Activated CD8-positive, alpha-beta T cell treated with anti-CD3 and anti-CD28 coated beads for 36 hours (primary cell): ENCODE measurements around the gene SPATA16. TPM values are rescaled to one million over a fixed set of nuclear protein-coding genes. Genes with fewer than 3 reads are reported as not detected.

Source experiments
- ATAC-seq: fragments of 200-7000 bp; cut with Tn5 transposase; one replicate; pipeline ENCODE4 v1.10.0; 2021; ENCODE audit warnings: mild to moderate bottlenecking, moderate library complexity
- CTCF ChIA-PET: fragments of 350-600 bp; sonication (Branson Sonifier 250); formaldehyde crosslinking; loops from one replicate; lab custom pipeline; 2021; ENCODE audit warnings: antibody characterized with exemption; lab: Charles Lee
- POLR2A ChIA-PET: fragments of 350-600 bp; sonication (Branson Sonifier 250); formaldehyde crosslinking; loops from one replicate; lab custom pipeline; 2021; ENCODE audit warnings: antibody characterized with exemption; lab: Charles Lee
- DNase-seq: peaks from one replicate; pipeline ENCODE4 v3.0.0-alpha.2; 2020
- H3K27ac Mint-ChIP-seq: one replicate; pipeline ENCODE4 v1.8.0; 2021; ENCODE audit warnings: mild to moderate bottlenecking, mixed read lengths
- H3K27me3 Mint-ChIP-seq: one replicate; pipeline ENCODE4 v1.8.0; 2021; ENCODE audit warnings: mixed read lengths
- H3K36me3 Mint-ChIP-seq: one replicate; pipeline ENCODE4 v1.8.0; 2021; ENCODE audit warnings: low read depth, mixed read lengths
- H3K4me1 Mint-ChIP-seq: one replicate; pipeline ENCODE4 v1.8.0; 2021; ENCODE audit warnings: low read depth, mixed read lengths
- H3K4me3 Mint-ChIP-seq: one replicate; pipeline ENCODE4 v1.8.0; 2021; ENCODE audit warnings: mild to moderate bottlenecking, moderate library complexity, mixed read lengths
- H3K9me3 Mint-ChIP-seq: one replicate; pipeline ENCODE4 v1.8.0; 2021; ENCODE audit warnings: mixed read lengths
- CTCF ChIP-seq: fragments of 200-600 bp; IDR thresholded peaks from one replicate; pipeline ENCODE4 v1.8.0; 2022; ENCODE audit warnings: antibody characterized with exemption, mild to moderate bottlenecking
- intact Hi-C: fragments of 100-400 bp; cut with micrococcal nuclease; formaldehyde crosslinking; loops from one replicate; pipeline ENCODE4 v1.10.0; 2022
- total RNA-seq, 2 experiments: library from RNA; stranded (reverse); gene quantifications; one replicate each; pipeline ENCODE4 v1.2.3, GENCODE V29; 2021

Gene SPATA16
- total RNA-seq, 2 experiments from 2014 or later: not detected

DNA sequence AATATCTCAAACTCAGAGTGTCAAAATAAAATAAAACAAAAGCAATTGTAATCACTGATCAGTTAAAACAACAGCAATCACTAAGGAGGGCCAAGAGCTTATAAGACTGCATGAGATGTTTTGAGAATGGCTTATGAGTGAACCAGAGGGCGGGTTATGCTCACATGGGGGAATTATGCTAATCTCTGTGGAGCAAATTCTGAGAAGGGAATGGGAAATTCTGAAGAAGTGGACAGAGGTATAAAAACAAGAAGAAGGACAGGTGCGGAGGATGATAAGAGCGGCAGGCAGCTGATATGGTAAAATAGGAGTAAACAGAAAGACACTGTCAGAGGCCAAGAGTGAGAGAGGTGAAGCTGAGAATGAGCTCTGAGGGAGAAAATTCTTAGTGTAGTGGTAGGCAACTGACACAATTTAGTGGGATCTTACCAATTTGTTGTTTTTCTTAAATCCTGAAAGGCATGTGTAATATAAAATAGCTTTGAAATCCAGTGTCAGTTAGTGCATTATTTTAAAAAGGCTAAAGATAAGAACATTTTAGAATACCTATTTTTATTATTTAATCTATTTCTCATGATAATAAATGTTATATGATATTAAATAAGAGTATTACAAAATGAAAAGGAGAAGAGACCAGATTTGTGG is 133.8 kb downstream of the SPATA16 start:
- Mint-ChIP-seq H3K4me3 (no peak overlapping the region), H3K27ac (no peak overlapping the region), H3K27me3 (no peaks in the 10 kb centered on the region), H3K36me3 (no peaks in the 10 kb centered on the region), H3K4me1 (no peaks in the 10 kb centered on the region), H3K9me3 (no peaks in the 10 kb centered on the region)
- no peak for TF ChIP-seq CTCF
- ATAC-seq: no peak
- ChIA-PET CTCF (no interaction called here), POLR2A (no interaction called here)
- intact Hi-C loops: no loop called here
- DNase-seq: no peak

GRCh38 chr3:173006006-173006405 is 135.0 kb downstream of the SPATA16 start:
- no peak for TF ChIP-seq CTCF
- Mint-ChIP-seq H3K27ac (no peak overlapping the region), H3K9me3 (peaks cover 1% of the 10 kb centered on the region), H3K4me1 (no peaks in the 10 kb centered on the region), H3K36me3 (no peaks in the 10 kb centered on the region), H3K4me3 (no peak overlapping the region), H3K27me3 (no peaks in the 10 kb centered on the region)
- CTCF ChIA-PET: no interaction called here
- intact Hi-C loops: no loop called here
- POLR2A ChIA-PET: no interaction called here
- DNase-seq (no peak), ATAC-seq (no peak)

- H3K27ac Mint-ChIP-seq: no peak overlapping the region
- H3K4me3 Mint-ChIP-seq: no peak overlapping the region
- no peaks in the 10 kb centered on the region for H3K27me3 Mint-ChIP-seq
- ChIA-PET POLR2A (no interaction called here), CTCF (no interaction called here)
- intact Hi-C loops: no loop called here
- DNase-seq: no peak
- H3K4me1 Mint-ChIP-seq: no peaks in the 10 kb centered on the region
- ATAC-seq: no peak
- no peaks in the 10 kb centered on the region for H3K36me3 Mint-ChIP-seq
- no peak for TF ChIP-seq CTCF
- peaks cover 3% of the 10 kb centered on the region for H3K9me3 Mint-ChIP-seq
Measured at GRCh38 chr3:173004681-173005080, 136.4 kb downstream of the SPATA16 start.

DNA sequence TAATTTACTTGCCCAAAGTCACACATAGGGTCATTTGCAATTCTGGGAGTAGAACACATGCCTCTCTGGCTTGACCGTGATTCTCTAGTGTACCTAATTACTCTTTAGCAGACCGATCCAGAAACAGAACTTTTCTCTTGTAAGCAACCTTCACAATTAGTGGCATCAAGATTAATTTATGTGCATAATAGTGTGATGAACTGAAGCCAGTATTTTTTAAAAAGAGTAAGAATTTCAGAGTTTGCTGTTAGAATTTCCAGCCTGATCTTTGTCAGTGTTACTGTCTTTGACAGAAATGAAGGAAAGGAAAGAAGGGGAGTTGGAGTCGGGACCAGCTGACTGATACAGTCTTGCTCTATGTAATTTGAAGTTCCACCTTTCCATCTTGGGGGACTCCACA is 137.1 kb downstream of the SPATA16 start:
- no peaks in the 10 kb centered on the region for H3K27me3 Mint-ChIP-seq
- ChIA-PET CTCF (no interaction called here), POLR2A (no interaction called here)
- TF ChIP-seq CTCF: no peak
- no peaks in the 10 kb centered on the region for H3K36me3 Mint-ChIP-seq
- H3K4me3 Mint-ChIP-seq: no peak overlapping the region
- H3K4me1 Mint-ChIP-seq: no peaks in the 10 kb centered on the region
- peaks cover 3% of the 10 kb centered on the region for H3K9me3 Mint-ChIP-seq
- DNase-seq (no peak), ATAC-seq (no peak)
- intact Hi-C loops: no loop called here
- H3K27ac Mint-ChIP-seq: no peak overlapping the region

- DNase-seq (no peak), ATAC-seq (no peak)
- Mint-ChIP-seq H3K36me3 (no peaks in the 10 kb centered on the region), H3K27ac (no peak overlapping the region), H3K4me3 (no peak overlapping the region), H3K9me3 (peaks cover 3% of the 10 kb centered on the region), H3K27me3 (no peaks in the 10 kb centered on the region), H3K4me1 (no peaks in the 10 kb centered on the region)
- intact Hi-C loops: no loop called here
- no peak for TF ChIP-seq CTCF
- ChIA-PET POLR2A (no interaction called here), CTCF (no interaction called here)
Measured at GRCh38 chr3:173003471-173003870, 137.6 kb downstream of the SPATA16 start.
